Kasumi-1 (cell line): ENCODE measurements around the gene PKP3.
A peak's percentile ranks its signal among the peaks of the same experiment; 100 is the strongest.

ENCODE experiments used
- DNase-seq, 2 experiments: peaks; one replicate each; lab custom pipeline; 2025; lab: John Stamatoyannopoulos, UW

The PKP3 gene

GRCh38 chr11:444396-445144 lies 50.6 kb downstream of the PKP3 start:
- DNase-seq, result no peak

GRCh38 chr11:445765-446588 lies 52.0 kb downstream of the PKP3 start:
- no peak for DNase-seq

GRCh38 chr11:446891-447290 lies 52.9 kb downstream of the PKP3 start:
- DNase-seq, result no peak

- DNase-seq, result peak; percentile 98
Observed at GRCh38 chr11:447923-448731, 54.1 kb downstream of the PKP3 start.

- DNase-seq, result peak; percentile 98 to 99
Observed at GRCh38 chr11:449889-450808, 56.1 kb downstream of the PKP3 start, which contains the start of gene PTDSS2. PTDSS2 (plus strand) TSS chr11:450279; CDS start chr11:450456, 177 bp downstream.

GRCh38 chr11:450809-451451 lies 56.9 kb downstream of the PKP3 start:
- peak; percentile 71 to 80 for DNase-seq

- DNase-seq, result no peak
Observed at GRCh38 chr11:451738-452137, 57.7 kb downstream of the PKP3 start.

GRCh38 chr11:452203-452744 lies 58.3 kb downstream of the PKP3 start:
- DNase-seq, result no peak

GRCh38 chr11:452916-453527 lies 59.0 kb downstream of the PKP3 start:
- DNase-seq, result no peak

GRCh38 chr11:453564-453963 lies 59.6 kb downstream of the PKP3 start:
- DNase-seq, result no peak

- no peak for DNase-seq
Observed at GRCh38 chr11:454043-454442, 60.0 kb downstream of the PKP3 start.
